Measurements from ENCODE around the gene LRRFIP1.

LRRFIP1 gene

DNA sequence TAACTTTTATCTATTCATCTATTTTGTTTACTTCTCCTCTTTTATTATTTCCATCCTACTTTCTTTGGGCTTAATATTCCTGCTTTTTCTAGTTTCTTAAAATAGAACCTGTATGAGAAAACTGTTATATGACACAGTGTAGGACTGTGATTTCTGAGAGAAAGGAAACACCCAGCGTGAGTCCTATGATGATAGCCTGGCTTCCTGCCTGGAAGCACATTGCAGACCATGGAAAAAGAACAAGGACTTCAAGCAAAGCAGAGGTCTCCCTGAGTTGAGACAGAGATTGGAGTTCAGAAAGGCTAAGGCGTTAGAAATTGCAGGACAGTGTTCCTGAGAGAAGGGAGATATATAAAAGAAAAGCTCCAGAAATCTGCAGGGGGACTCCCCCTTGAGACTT lies 178.9 kb downstream of the LRRFIP1 start:
- Mint-ChIP-seq H3K27me3 (ENCODE audit: low read depth, poor library complexity) (peaks cover 6% of the 10 kb centered on the region), H3K4me3 (no peak overlapping the region), H3K4me1 (no peaks in the 10 kb centered on the region), H3K9me3 (peaks cover 11% of the 10 kb centered on the region), H3K36me3 (ENCODE audit: low read depth) (no peaks in the 10 kb centered on the region), H3K27ac (no peak overlapping the region)
- TF ChIP-seq CTCF (IDR thresholded peaks at IDR 0.05) = no peak
- DNase-seq = no peak

- no peak overlapping the region for H3K27ac Mint-ChIP-seq
- no peak for DNase-seq
- H3K36me3 Mint-ChIP-seq (ENCODE audit: low read depth) = no peaks in the 10 kb centered on the region
- peaks cover 14% of the 10 kb centered on the region for H3K27me3 Mint-ChIP-seq (ENCODE audit: low read depth, poor library complexity)
- no peak overlapping the region for H3K4me3 Mint-ChIP-seq
- TF ChIP-seq CTCF (IDR thresholded peaks at IDR 0.05) = no peak
- H3K9me3 Mint-ChIP-seq = no peaks in the 10 kb centered on the region
- no peaks in the 10 kb centered on the region for H3K4me1 Mint-ChIP-seq
Measured at GRCh38 chr2:237815637-237816036, 188.2 kb downstream of the LRRFIP1 start.

DNA sequence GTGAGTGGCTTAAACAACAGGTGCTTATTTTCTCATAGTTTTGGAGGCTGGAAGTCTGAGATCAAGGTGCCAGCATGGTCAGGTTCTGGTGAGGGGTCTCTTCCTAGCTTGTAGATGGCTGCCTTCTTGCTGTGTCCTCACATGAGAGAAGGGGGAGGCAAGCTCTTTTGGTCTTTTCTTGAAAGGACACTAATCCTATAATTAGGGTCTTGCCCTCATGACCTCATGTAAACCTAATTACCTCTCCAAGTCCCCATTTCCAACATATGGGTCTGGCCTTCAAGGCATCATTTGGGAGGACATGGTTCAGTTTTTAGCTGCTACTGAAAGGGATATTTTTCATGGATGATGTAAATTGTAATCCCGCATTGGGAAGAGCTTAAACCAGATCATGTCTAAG lies 189.1 kb downstream of the LRRFIP1 start:
- H3K36me3 Mint-ChIP-seq (ENCODE audit: low read depth) = no peaks in the 10 kb centered on the region
- H3K4me1 Mint-ChIP-seq = no peaks in the 10 kb centered on the region
- no peak overlapping the region for H3K27ac Mint-ChIP-seq
- no peak for DNase-seq
- peaks cover 14% of the 10 kb centered on the region for H3K27me3 Mint-ChIP-seq (ENCODE audit: low read depth, poor library complexity)
- H3K4me3 Mint-ChIP-seq = no peak overlapping the region
- TF ChIP-seq CTCF (IDR thresholded peaks at IDR 0.05) = no peak
- no peaks in the 10 kb centered on the region for H3K9me3 Mint-ChIP-seq

DNA sequence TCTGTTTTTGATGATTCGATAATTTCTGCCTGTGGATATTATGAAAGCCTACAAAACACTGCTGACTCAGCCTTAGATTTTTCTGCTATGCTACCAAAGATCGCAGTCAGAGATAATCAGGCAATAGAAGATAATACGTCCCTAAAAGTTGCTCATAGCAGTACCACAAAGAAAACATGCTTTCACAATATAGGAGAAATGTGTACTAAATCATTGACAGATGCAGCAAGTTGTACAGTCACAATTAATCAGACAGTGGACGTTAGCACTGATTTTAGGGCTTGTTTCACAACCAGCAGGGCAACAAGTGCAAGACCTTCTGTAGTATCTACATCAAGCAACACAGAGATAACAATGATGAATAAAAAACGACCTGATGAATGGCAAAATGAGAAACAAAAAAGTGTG lies 190.7 kb downstream of the LRRFIP1 start:
- no peak for DNase-seq
- Mint-ChIP-seq H3K4me1 (no peaks in the 10 kb centered on the region), H3K36me3 (ENCODE audit: low read depth) (no peaks in the 10 kb centered on the region), H3K4me3 (no peak overlapping the region), H3K27me3 (ENCODE audit: low read depth, poor library complexity) (peaks cover 14% of the 10 kb centered on the region), H3K9me3 (no peaks in the 10 kb centered on the region), H3K27ac (no peak overlapping the region)
- no peak for TF ChIP-seq CTCF (IDR thresholded peaks at IDR 0.05)

- no peaks in the 10 kb centered on the region for H3K9me3 Mint-ChIP-seq
- H3K4me3 Mint-ChIP-seq = no peak overlapping the region
- peaks cover 10% of the 10 kb centered on the region for H3K27me3 Mint-ChIP-seq (ENCODE audit: low read depth, poor library complexity)
- no peak overlapping the region for H3K27ac Mint-ChIP-seq
- no peak for TF ChIP-seq CTCF (IDR thresholded peaks at IDR 0.05)
- DNase-seq = no peak
- H3K36me3 Mint-ChIP-seq (ENCODE audit: low read depth) = no peaks in the 10 kb centered on the region
- H3K4me1 Mint-ChIP-seq = no peaks in the 10 kb centered on the region
Measured at GRCh38 chr2:237819231-237819630, 191.8 kb downstream of the LRRFIP1 start.

DNA sequence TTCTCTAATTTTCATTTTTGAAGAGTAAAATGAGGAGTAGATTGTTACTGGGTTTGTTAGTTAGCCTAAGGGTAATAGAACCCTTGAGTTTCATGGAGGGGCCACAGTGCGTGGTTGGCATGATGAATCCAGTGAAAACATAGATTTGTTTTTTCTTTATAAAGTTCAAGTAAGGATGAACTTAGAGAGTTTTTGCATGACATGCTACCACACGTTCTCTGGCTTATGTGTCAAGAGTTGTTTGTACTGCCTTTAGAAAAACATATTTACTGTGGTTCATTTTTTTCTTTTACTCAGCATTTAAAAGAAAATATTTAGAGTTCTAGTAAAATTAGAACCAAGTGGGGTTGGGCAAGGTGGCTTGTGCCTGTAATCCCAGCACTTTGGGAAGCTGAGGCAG lies 193.0 kb downstream of the LRRFIP1 start:
- Mint-ChIP-seq H3K27ac (no peak overlapping the region), H3K4me1 (no peaks in the 10 kb centered on the region), H3K27me3 (ENCODE audit: low read depth, poor library complexity) (peaks cover 11% of the 10 kb centered on the region), H3K36me3 (ENCODE audit: low read depth) (no peaks in the 10 kb centered on the region), H3K4me3 (no peak overlapping the region), H3K9me3 (no peaks in the 10 kb centered on the region)
- no peak for DNase-seq
- no peak for TF ChIP-seq CTCF (IDR thresholded peaks at IDR 0.05)

Measured in nephron progenitor cell (in vitro differentiated cells).